NCI-H524 (cell line): ENCODE results near the gene ENPP6.

Experiments used
- DNase-seq, 2 experiments: peaks; one replicate each; lab custom pipeline; 2025; lab: John Stamatoyannopoulos, UW

Gene ENPP6

DNA sequence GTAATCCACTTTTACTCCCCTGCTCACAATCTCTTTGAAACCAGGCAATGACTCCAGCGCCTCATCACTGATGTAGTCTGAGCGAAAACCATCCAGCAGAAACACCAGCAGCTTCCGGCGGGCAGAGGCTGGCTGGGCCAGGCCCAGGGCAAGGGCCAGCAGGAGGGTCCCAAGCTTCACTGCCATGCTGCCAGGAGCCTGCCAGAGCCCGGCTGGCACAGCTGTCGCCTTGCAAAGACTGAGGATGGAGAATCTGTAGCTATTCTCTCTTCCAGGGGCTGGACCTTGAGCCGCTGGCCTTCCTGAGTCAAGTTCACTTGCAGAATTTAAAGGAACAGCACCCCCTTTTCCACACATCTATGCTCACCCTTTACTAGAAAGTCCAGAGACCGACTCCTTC, at the start of gene ENPP6:
Gene ENPP6 (minus strand): TSS at position 240 of the 400 bp plus-strand sequence. CDS start 54 bp downstream, at position 186.
- DNase-seq, result no peak

DNA sequence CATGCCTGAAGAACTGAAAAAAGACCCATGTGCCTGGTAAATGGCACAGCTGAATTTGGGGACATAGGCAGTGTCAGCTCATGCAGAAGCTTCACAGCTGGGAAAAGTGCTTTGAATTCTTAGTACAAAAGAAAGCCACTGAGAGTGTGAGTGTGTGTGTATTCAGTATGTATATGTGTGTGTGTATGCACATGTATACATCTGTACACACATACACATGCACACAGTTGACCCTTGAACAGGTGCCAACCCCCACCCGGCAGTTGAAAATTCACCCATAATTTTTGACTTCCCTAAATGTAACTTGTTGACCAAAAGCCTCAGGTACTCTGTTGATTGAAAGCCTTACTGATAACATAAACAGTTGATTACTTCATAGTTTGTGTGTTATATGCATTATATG, 49.5 kb upstream of the ENPP6 start:
- DNase-seq, result no peak

DNA sequence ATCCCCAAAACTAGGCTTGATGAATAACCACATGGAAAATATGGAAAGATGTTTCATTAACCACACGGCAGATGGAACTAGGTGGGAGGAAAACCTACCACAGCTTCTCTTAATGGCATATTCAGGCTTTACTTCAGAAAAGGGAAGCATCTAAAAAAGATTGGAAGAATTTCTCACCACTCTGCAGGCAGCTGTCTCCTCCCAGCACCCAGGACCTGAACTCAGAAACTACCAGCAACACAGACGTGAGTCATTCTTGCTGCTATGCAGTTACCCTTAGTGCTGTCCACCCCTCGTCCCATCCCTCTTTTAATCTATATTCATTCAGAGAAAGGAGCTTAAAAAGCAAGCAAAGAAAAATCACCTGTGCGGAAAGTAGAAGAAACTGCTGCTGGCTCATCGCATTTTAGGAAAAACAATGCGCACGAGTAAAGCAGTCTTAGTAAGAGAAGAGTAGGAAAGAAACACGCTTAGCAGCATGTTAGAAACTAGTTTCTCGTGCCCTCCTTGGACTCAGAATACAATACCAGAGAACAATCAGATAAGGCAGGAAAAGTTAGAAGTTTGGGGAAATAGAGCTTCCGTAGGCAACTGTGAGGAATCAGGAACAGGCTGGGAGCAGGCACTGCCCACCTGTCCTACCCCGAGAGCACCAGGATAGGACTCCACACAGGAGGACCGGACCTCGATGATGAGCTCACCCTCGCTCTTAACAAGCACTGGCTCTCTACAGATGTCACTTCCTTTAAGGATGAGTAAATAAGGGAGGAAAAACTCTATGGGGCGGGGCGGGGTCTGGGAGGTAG, 48.1 kb upstream of the ENPP6 start:
- DNase-seq, result no peak

DNA sequence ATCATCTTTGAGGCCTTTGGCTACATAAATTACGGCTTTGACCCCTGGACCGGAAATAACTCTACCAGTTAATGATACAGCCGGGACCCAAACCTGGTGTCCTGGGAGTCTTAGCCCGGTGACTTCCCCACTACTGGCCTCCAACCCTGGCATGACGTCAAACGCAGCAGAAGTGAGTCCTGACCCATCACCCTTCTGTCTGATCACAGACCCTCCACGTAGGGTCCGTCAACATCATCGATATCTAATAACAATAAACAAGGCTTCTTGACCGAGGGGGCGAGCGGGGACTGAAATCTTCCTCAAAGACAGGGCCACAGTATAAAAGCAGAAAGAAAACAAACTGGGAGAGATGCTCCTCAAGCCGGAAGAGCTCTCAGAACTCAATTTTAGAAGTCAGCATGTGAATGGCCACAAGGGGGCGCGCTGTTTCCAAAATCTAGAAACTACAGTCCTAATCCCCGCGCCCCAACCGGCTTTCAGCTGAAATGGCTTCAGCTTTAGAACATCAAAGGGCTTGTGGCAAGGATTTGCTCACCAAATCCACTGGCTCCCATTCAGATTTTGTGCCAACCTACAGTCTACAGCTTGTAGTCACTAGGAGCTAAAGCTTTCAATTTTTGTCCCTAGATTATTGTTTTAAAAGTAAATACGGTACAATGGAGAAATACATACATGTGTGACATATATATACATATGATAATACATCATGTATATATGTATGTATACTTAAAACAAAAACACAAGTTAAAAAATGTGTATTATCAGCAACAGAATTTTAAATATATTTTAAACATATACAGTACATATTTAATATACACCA, 46.4 kb upstream of the ENPP6 start:
- DNase-seq, result peak; percentile 69 to 84

DNA sequence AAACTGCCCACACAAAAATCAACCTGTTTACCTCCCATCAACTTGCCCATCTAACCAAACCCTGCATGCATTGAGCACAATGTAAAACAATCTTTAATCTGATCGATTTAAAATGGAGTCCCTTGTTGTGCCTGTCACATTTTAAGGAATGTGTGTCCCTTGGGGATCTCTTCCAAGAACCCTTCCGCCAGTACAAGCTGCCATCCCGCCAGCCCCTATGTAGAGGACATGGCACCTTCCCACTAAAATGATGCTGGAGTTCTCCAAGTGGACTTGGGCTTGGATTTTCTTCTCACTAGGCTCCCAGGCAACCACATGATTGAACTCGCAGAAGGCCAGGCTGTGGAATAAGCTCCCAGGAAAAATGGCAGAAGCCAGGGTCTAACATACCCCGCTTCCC, 45.8 kb upstream of the ENPP6 start:
- no peak for DNase-seq

DNA sequence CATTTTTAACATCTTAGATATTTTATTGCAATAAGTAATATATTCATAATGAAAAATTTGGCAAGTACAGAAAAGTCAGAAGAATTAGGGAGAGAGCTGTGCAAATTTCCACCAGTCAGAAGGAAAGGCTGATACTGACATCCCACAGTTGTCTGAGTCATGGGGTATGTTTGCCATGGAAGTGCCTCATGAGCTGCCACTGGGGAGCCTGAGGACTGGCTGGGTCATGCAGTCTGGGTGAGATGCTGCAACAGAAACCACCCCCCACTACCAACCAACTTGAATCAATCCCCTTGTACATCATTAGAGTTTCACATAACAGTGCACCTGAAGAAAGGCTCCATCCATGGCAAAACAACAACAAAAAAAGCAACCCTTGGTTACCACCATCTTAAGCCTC, 45.2 kb upstream of the ENPP6 start:
- DNase-seq, result no peak

DNA sequence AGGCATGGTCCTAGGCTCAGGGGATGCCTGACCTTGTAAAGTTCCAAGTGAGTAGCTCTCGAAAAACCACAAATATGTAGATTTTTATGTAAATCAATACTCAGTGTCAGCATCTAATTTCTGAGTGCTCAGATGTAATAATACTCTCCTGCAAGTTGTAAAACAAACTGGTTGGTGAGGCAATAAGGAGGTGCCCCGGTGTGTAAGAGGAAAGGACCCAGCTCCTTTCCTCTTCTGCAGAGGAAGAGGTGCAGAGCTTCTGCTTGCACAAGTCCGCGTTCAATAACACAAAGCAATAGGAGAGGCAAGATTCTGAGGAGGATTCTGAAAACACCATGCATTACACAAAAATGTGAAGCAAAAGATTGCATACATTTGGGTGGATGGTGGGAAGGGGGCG, 43.6 kb upstream of the ENPP6 start:
- no peak for DNase-seq

DNA sequence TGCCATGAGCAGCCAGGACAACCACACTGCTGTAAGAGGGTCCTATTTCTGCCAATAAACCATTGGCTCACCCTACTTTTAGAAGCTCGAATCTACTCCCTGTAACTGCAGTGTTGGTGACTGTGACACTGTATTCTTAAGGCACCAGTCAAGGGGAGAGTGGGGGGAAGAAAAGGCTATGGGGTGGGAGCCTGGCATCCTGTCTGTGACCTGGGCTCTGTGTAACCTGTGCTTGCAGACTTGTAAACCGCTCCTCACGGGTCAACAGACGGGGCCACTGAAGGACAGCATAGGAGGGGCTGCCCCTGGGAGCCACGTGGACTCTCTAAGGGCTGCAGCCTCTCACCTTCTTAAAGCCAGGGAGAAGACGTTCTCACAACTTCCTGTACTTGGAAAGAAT, 42.2 kb upstream of the ENPP6 start:
- no peak for DNase-seq

DNA sequence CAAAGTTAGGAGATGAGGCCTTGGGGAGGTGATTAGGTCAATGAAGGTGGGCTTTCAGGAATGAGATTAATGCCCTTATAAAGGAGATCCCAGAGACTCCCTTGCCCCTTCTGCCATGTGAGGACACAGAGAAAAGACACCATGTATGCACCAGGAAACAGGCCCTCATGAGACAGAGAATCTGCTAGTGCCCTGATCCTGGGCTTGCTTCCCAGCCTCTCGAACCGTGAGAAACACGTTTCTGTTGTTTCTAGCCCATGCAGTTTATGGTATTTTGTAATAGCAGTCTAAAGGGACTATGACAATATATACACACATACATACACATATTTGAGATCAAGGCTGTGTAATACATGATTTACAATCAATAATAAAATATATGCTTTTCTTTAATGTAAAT, 41.4 kb upstream of the ENPP6 start:
- DNase-seq, result no peak

DNA sequence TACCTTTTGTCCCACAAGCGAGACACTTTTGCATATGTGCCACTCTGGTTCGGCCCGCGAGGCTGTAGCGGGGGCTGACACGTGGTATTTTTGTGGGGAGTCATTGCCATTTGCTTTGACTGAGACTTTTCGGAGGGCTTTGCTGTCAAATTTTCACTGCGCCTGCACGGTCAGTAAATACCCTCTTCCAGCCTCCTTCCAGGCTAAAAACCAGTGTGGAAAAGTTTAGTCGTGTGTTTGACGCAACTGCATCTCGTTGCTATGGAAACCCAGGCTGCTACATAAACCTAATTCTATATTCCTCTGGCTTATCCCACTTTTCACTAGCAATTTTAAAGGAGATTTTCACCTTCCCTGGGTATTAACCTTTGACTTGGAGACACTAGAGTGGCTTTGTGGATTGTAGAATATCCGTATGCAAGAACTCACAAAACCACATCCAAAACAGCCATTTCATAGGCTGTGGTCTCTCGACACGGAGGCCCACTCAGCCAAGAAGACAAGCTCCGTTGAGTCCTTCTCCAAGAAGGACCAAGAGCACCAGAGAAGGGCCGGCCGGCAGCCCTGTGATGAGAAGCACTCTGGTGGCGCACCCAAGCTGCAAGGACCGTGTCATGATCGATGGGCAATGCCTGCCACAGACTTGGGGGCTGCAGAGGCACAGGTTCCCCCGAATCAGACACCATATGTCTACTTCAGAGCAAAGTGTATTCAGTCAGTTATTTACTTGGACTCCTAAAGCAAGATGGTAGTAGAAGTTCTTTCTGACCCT, 38.4 kb upstream of the ENPP6 start:
- DNase-seq, result no peak

DNA sequence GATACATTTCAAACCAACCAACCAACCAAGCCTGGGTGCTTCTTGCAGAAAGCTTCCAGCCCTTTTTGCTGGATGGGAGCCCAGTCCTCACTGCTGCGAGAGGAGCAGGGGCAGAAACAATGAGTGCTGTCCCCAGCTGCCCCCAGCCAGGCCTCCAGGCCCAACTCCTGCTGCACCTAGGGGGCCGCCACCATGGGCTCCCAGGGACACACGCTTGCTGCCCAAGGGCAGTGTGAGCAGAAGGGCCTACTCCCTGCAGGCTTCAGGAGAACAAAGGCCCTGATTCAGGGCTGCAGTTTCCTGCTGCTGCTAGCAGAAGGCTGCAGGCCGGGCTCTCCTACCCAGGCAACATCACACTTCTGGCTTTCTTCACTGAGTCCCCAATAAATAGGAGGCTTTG, 37.7 kb upstream of the ENPP6 start:
- no peak for DNase-seq

DNA sequence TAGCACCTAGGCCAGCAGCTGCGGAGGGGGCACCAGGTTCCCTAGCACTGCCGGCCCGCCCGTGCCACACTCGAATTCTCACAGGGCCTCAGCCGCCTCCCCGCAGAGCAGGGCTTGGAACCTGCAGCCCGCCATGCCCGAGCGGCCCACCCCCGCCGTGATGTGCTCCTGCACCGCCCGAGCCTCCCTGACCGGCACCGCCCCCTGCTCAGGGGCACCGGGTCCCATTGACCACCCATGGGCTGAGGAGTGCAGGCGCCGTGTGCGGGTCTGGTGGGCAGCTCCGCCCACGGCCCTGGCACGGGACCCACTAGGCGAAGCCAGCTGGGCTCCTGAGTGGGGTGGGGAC, 35.4 kb upstream of the ENPP6 start:
- no peak for DNase-seq

DNA sequence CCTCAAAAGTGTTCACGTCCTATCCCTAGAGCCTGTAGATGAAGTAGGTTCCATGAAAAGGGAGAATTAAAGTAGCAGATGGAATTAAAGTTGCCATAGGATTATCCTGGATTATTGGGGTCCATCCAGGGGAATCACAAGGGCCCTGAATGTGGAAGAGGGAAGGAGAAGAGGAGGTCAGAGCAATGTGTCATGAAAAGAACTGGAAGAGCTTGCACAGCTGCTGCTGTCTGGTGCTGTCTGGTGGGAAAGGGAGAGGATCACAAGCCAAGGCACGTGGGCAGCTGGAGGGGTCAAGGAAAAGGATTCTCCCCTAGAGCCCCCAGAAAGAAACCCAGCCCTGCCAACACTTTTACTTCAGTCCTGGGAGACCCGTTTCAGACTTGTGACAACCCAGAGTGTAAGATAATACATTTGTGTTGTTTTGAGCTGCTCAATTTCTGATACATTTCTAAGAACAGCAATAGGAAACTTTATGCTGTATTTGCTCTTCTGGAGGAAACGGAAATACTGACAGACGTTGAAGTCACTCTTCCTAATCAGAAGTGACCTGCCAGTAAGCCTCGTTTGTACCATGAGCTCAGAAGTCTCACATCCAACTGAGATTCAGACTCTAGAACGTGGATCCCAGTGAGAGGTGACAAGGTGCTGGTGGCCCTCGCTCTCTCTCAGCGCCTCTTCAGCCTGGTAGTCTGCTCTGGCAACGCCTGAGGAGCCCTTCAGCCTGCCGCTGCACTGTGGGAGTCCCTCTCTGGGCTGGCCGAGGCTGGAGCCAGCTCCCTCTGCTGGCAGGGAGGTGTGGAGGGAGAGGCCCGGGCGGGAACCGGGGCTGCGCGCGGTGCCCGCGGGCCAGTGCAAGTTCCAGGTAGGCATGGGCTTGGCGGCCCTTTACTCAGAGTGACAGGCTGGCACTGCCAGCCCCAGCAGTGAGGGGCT, 34.7 kb upstream of the ENPP6 start:
- peak; percentile 18 to 32 for DNase-seq

DNA sequence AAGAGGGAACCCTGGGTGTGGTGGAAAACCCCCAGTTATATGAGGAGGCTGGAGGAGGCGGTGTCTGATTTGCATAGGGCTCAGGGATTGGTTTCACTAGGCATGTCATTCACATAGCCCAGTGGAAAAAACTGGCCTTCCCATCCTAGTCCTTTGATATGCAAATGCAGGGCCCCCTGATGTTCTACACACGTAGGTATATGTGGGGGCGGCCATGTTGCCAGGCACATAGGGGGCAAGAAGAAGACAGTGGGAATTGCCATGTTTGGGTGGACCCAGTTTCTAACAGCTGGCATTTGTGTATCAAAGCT, 34.0 kb upstream of the ENPP6 start:
- peak; percentile 58 to 67 for DNase-seq

DNA sequence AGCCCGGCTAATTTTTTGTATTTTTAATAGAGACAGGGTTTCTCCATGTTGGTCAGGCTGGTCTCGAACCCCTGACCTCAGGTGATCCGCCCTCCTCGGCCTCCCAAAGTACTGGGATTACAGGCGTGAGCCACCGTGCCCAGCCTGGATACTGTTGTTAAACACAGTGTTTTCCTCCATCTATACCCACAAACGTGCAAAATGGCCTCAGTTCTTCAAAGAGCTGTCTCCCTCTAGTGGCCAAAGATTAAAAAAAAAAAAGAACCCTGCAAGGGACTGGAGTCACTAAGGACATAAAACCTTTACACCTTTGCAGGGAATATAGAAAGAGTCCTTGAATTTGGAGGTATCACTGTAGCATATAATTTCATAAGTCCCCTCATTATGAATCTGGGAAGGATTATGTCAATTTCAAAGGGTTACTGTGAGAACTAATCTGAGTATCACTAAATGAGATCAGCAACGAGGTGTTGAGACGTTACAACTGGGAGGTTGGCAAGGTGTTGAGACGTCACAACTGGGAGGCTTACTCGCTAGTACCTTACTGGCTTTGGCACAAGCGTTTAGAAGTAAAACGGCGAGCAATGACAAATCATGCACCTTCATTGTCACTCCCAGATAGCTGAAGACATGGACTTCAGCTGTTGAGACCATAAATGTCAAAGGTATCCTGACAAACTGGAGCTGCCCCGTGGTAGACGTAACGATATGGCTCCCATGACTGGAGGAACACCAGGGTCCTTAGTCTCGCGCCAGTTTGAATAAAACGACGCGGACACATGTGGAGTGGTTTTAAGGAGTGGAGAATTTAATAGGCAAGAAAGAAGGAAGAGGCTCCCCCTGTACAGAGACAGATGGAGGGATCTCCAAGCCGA, 33.4 kb upstream of the ENPP6 start:
- peak; percentile 65 to 70 for DNase-seq

DNA sequence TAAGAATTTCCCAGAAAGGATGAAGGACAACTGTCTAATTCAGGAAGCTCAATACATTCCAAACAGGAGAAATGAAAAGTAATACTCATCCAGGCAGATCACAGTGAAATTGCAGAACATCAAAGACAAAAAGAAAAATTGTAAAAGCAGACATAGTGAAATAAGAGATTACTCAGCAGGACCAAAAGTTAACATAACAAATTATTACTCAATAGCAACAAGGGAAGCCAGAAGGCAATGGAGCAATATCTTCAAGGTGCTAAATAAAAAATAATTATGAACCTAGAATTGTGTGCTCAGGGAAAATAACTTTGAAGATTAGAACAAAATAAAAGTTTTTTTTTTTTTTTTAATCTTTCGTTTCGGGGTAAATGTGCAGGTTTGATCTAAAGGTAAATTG, 30.5 kb upstream of the ENPP6 start:
- DNase-seq, result no peak

DNA sequence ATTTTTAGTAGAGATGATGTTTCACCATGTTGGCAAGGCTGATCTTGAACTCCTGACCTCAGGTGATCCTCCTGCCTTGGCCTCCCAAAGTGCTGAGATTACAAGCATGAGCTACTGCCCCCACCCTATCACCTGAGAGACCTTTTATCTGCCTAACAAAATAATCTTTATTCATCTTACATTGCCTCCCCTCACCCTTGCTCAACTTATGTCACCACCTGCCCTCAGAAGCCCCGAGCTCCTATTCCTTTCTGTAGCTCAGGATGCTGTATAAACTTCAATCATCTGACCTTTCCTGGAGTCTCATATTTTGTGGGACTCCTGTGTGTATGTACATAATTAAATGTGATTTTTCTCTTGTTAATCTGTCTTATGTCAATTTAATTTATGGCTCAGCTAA, 29.7 kb upstream of the ENPP6 start:
- no peak for DNase-seq

DNA sequence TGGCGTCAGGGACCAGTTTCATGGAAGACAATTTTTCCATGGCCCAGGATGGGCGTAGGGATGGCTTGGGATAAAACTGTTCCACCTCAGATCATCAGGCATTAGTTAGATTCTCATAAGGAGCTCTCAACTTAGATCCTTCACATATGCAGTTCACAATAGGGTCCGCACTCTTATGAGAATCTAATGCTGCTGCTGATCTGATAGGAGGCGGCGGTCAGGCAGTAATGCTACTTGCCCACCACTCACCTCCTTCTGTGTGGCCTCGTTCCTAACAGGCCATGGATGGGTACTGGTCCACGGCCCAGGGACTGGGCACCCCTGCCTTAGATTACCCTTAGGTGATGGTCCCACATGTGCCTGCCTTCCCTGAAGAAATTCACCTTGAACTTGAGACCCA, 28.8 kb upstream of the ENPP6 start:
- no peak for DNase-seq

DNA sequence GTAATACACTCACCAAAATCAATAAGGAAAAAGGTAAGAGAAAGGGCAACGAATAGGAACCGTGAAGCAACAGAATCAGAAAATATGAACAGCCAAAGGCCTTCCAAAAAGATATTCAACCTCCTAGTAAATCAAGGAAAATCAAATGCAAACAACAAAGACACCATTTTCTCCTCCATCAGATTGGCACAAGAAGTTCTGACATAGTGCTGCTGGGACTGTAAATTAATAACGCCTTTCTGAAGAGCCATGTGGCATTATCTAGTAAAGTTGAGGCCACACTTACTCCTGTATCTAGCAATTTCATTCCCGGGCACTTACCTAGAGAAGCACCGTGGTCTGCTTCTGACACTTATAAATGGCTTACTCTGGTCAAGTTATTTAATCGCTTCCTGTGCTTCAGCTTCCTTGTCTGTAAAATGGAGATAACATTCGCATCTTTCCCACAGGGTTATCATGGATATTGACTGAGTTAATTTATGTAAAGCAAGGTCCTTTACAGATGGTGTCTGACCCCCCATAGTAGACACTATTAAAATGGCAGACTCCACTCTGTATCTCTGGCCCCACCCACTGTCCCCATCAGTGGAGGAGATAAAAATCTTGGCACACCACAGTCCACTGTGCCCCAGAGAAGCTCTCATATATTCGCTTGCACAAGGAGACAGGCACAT, 20.5 kb upstream of the ENPP6 start:
- no peak for DNase-seq

DNA sequence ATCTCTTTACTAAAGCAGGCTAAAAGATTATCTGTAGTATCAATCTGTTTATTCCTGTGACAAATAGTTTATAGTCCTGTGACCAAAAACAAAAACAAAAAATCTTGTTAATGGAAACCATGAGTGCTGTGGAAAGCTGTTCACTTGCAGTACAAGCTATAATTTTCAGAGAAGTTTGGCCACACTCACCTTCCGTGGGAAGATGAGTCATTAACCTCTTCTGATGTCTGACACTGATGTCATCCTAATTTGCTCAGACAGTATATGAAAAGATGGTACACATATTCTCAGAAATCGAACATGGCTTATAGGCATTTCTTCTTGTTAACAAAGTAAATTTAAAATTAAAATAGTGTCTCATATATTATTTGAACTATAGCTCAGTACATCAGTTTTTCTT, 19.9 kb upstream of the ENPP6 start:
- DNase-seq, result no peak
